Measurements from ENCODE around the gene NCR3LG1.

Gene NCR3LG1

DNA sequence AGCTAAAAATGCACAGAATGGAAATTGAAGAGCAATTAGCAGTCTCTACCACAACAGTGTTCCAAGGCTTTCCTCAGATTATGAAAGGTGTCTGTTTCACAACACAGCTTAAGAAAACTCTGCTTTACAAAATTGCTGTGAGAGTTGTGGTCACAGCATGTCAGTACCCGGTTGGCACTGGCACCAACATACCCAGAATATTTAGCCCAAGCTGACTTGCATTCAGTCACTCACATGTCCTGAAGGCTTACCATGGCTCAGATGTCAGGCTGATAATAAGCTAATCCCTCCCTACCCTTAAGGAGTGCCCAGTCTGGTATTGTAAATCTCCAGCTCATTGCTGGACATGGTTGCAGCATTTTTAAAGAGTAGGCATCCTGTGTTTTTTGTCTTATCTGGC lies 14.9 kb downstream of the NCR3LG1 start:
- DNase-seq = no peak
- Histone ChIP-seq H3K36me3 (peaks cover 43 to 62% (median 53%) of the 10 kb centered on the region in 3 donors), H3K4me3 (no peak overlapping the region), H3K9me3 (peaks cover 0 to 28% (median 25%) of the 10 kb centered on the region in 3 donors), H3K27ac (no peak overlapping the region), H3K27me3 (no peaks in the 10 kb centered on the region), H3K4me1 (no peaks in the 10 kb centered on the region)
- intact Hi-C loops (cut with DNase I; ENCODE audit: low total_unique reads) = no loop called here
- TF ChIP-seq, protein P1, sequence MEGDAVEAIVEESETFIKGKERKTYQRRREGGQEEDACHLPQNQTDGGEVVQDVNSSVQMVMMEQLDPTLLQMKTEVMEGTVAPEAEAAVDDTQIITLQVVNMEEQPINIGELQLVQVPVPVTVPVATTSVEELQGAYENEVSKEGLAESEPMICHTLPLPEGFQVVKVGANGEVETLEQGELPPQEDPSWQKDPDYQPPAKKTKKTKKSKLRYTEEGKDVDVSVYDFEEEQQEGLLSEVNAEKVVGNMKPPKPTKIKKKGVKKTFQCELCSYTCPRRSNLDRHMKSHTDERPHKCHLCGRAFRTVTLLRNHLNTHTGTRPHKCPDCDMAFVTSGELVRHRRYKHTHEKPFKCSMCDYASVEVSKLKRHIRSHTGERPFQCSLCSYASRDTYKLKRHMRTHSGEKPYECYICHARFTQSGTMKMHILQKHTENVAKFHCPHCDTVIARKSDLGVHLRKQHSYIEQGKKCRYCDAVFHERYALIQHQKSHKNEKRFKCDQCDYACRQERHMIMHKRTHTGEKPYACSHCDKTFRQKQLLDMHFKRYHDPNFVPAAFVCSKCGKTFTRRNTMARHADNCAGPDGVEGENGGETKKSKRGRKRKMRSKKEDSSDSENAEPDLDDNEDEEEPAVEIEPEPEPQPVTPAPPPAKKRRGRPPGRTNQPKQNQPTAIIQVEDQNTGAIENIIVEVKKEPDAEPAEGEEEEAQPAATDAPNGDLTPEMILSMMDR (IDR thresholded peaks at IDR 0.05) = no peak

DNA sequence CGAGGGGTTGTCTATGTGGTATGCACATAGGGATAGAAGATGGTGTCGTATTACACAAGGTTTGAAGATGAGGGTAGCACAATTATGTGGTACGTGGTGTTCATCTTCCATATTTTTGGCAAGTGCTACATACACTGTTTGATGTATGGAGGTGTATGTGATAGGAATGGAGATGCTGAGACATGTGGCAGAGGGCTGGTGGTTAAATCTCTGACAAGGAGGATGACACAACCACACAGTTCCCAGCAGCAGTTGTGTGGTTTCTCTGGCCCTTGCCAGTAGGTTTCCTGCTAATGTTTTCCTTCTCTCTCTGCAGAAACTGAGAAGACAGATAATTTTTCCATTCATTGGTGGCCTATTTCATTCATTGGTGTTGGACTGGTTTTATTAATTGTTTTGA lies 17.0 kb downstream of the NCR3LG1 start:
- H3K36me3 ChIP-seq = peaks cover 63 to 82% (median 73%) of the 10 kb centered on the region in 3 donors

DNA sequence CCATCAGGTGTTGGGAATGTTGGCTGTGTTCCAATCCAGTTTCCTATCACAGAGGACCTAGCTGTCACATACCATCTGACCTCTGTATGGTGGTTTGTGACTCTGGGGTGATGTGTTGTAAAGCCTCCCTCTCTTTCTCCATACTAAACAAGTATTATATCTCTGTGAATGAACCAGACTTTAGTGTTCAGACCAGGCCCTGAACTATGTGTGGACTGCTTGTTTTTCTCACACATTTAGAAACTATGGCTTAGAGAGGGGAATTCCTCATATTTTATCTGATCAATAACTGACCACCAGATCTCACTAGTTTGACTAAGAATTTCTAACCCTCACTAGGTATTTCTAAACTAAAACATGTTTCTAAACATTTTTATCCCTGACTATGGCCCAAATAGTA lies 17.5 kb downstream of the NCR3LG1 start:
- Histone ChIP-seq H3K27me3 (no peaks in the 10 kb centered on the region), H3K27ac (no peak overlapping the region), H3K36me3 (peaks cover 69 to 87% (median 76%) of the 10 kb centered on the region in 3 donors), H3K9me3 (peaks cover 0 to 53% (median 41%) of the 10 kb centered on the region in 3 donors), H3K4me3 (no peak overlapping the region), H3K4me1 (no peaks in the 10 kb centered on the region)
- no peak for DNase-seq
- TF ChIP-seq, protein P1 (IDR thresholded peaks at IDR 0.05) = no peak
- intact Hi-C loops (cut with DNase I; ENCODE audit: low total_unique reads) = no loop called here

More for the DNA sequence above, 17.0 kb downstream of the NCR3LG1 start:
- Histone ChIP-seq H3K27ac (no peak overlapping the region), H3K4me3 (no peak overlapping the region), H3K9me3 (peaks cover 0 to 49% (median 41%) of the 10 kb centered on the region in 3 donors), H3K27me3 (no peaks in the 10 kb centered on the region), H3K4me1 (no peaks in the 10 kb centered on the region)
- TF ChIP-seq, protein P1 (IDR thresholded peaks at IDR 0.05) = no peak
- DNase-seq = no peak
- intact Hi-C loops (cut with DNase I; ENCODE audit: low total_unique reads) = no loop called here

DNA sequence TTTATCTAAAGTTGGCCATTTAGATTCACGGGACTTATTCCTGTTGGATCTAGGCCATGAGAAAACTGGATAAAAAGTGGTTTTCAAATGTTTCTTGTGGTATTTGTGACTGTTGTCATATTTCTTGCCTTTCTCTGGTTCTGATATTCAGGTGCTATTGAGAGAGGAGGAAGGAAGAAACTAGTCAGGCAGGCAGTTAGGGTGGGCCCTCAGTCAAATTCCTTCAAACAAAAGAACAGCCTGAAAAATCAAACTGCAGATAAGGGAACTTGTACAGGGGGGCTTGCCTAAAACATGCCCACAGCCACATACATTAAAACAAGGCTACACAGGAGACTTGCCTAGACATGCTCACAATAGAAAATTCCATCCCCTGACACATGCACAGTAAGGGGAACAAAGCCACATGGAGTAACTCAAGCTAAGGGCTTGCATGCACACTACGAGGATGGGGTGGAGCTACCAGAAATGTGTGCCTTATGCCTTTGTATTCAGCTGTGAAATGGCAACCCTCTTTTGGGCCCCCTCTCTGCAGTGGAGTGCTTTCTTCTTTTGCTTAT lies 18.2 kb downstream of the NCR3LG1 start:
- Histone ChIP-seq H3K27ac (no peak overlapping the region), H3K36me3 (peaks cover 69 to 91% (median 76%) of the 10 kb centered on the region in 3 donors), H3K27me3 (no peaks in the 10 kb centered on the region), H3K4me3 (no peak overlapping the region), H3K9me3 (peaks cover 0 to 53% (median 41%) of the 10 kb centered on the region in 3 donors), H3K4me1 (no peaks in the 10 kb centered on the region)
- intact Hi-C loops (cut with DNase I; ENCODE audit: low total_unique reads) = no loop called here
- TF ChIP-seq, protein P1 (IDR thresholded peaks at IDR 0.05) = no peak
- no peak for DNase-seq

DNA sequence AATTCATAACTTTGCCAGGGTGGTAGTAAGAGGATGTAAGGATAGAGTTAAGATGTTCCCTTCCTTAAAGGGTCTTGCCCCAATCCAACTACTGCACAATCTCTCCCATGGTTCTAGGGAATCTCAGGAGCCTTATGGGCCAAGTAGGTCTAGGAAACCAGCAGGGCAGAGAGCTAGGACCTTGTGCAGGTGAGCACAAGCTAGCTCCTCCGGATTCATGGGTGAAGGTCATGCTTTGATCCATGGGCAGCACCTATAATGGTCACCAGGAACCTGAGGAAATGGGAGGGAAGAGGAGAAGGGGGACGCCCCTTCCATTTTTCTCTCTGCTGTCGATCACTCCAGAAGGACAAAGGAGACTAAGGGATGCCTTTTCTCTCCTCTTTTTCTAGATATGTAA lies 20.0 kb downstream of the NCR3LG1 start:
- no peaks in the 10 kb centered on the region for H3K4me1 ChIP-seq
- no peak overlapping the region for H3K4me3 ChIP-seq
- no peak overlapping the region for H3K27ac ChIP-seq
- H3K36me3 ChIP-seq = peaks cover 75 to 95% (median 79%) of the 10 kb centered on the region in 3 donors
- no peaks in the 10 kb centered on the region for H3K27me3 ChIP-seq
- intact Hi-C loops (cut with DNase I; ENCODE audit: low total_unique reads) = no loop called here
- H3K9me3 ChIP-seq = peaks cover 0 to 53% (median 41%) of the 10 kb centered on the region in 3 donors
- TF ChIP-seq, protein P1 (IDR thresholded peaks at IDR 0.05) = no peak
- DNase-seq = no peak

Measured in tibial artery (tissue), 4 donors.